H1 (cell line): Measurements from ENCODE around the gene VPS13D.

Experiments
- CHD2 ChIP-seq: IDR thresholded peaks from 2 replicates; pipeline ENCODE4 v1.6.1; 2012; ENCODE audit warnings: low read length, improper control_type of control experiment
- EZH2 ChIP-seq: fragments of 200-600 bp; sonication (generic); IDR thresholded peaks from 2 replicates; pipeline ENCODE4 v1.7.1; 2012; ENCODE audit warnings: low read depth, mild to moderate bottlenecking, moderate library complexity, low read length, inconsistent platforms; ENCODE audit not compliant: severe bottlenecking
- GABPA ChIP-seq: IDR thresholded peaks from 2 replicates; pipeline ENCODE4 v1.6.1; 2011; ENCODE audit warnings: mild to moderate bottlenecking, low read length, moderate library complexity, borderline replicate concordance; ENCODE audit not compliant: insufficient read depth
- MAFK ChIP-seq: IDR thresholded peaks from 2 replicates; pipeline ENCODE4 v1.6.1; 2012; ENCODE audit warnings: low read depth, mild to moderate bottlenecking, improper control_type of control experiment, low read length
- MAX ChIP-seq: IDR thresholded peaks from 2 replicates; pipeline ENCODE4 v1.6.1; 2012; ENCODE audit warnings: inconsistent platforms
- POLR2A ChIP-seq, 2 experiments: IDR thresholded peaks; 1 replicate in 1 of 2; 2 replicates in 1 of 2; pipeline ENCODE4 v1.6.1; 2011; ENCODE audit warnings: low read depth in 2 of 2, low read length in 2 of 2, mild to moderate bottlenecking in 2 of 2; ENCODE audit errors: control extremely low read depth in 1 of 2
- POLR2AphosphoS5 ChIP-seq: IDR thresholded peaks from 2 replicates; pipeline ENCODE4 v1.6.1; 2011; ENCODE audit warnings: low read depth, low read length
- SP2 ChIP-seq: IDR thresholded peaks from 2 replicates; pipeline ENCODE4 v1.6.1; 2012; ENCODE audit warnings: mild to moderate bottlenecking, low read length, inconsistent platforms
- TBP ChIP-seq: IDR thresholded peaks from 2 replicates; pipeline ENCODE4 v1.6.1; 2011; ENCODE audit warnings: low read depth, low read length, improper control_type of control experiment
- TF ChIP-seq, protein P1 (sequence below), 3 experiments: IDR thresholded peaks; 1 replicate in 2 of 3; 2 replicates in 1 of 3; pipeline versions ENCODE4 v1.5.1 to v1.6.1; 2011; ENCODE audit warnings: low read length in 3 of 3, mild to moderate bottlenecking in 3 of 3, inconsistent platforms in 2 of 3, low read depth in 1 of 3, moderate library complexity in 1 of 3; ENCODE audit not compliant: insufficient read depth in 1 of 3; ENCODE audit errors: control extremely low read depth in 1 of 3

GRCh38 chr1:12495725-12496124, 265.9 kb downstream of the VPS13D start:
- no peak for TF ChIP-seq EZH2
- no peak for TF ChIP-seq POLR2A (IDR thresholded peaks at IDR 0.05; ENCODE audit: control extremely low read depth in 1 of 2, low read depth in 2 of 2, low read length in 2 of 2)
- TF ChIP-seq CHD2 = no peak
- TF ChIP-seq, protein P1, sequence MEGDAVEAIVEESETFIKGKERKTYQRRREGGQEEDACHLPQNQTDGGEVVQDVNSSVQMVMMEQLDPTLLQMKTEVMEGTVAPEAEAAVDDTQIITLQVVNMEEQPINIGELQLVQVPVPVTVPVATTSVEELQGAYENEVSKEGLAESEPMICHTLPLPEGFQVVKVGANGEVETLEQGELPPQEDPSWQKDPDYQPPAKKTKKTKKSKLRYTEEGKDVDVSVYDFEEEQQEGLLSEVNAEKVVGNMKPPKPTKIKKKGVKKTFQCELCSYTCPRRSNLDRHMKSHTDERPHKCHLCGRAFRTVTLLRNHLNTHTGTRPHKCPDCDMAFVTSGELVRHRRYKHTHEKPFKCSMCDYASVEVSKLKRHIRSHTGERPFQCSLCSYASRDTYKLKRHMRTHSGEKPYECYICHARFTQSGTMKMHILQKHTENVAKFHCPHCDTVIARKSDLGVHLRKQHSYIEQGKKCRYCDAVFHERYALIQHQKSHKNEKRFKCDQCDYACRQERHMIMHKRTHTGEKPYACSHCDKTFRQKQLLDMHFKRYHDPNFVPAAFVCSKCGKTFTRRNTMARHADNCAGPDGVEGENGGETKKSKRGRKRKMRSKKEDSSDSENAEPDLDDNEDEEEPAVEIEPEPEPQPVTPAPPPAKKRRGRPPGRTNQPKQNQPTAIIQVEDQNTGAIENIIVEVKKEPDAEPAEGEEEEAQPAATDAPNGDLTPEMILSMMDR (IDR thresholded peaks at IDR 0.05; ENCODE audit: control extremely low read depth in 1 of 3, insufficient read depth in 1 of 3, low read depth in 1 of 3, low read length in 3 of 3) = no peak
- TF ChIP-seq MAX = no peak
- TF ChIP-seq POLR2AphosphoS5 = no peak
- TF ChIP-seq SP2 = no peak
- no peak for TF ChIP-seq MAFK
- TF ChIP-seq TBP = no peak
- TF ChIP-seq GABPA = no peak
